ENCODE results near the gene MAL.
"Not testable (repeated sequence)": the region's sequence is repeated elsewhere in the genome, so short reads cannot be mapped to it uniquely, and the experiment has no call there.

The MAL gene

DNA sequence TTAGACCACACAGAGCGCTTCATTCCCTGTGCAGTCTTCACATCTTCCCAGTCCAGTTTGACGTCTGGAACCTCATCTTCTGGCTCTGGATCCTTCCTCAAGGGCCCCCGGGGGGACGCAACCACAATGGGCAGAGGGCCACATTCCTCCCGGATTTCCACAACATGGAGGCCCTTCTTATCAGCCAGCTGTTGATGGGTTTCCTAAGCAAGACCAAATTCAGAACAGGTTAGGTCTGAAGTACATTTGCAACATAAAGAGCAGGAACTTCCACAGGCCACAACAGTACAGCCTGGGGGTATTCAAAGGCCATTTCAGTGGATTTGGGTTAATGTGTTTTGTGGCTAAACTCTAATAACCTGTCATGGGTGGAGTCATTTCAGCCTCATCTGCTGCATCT is 61.9 kb downstream of the MAL start:
- no peak overlapping the region for H3K4me3 ChIP-seq (ENCODE audit: low read depth, low read length)

DNA sequence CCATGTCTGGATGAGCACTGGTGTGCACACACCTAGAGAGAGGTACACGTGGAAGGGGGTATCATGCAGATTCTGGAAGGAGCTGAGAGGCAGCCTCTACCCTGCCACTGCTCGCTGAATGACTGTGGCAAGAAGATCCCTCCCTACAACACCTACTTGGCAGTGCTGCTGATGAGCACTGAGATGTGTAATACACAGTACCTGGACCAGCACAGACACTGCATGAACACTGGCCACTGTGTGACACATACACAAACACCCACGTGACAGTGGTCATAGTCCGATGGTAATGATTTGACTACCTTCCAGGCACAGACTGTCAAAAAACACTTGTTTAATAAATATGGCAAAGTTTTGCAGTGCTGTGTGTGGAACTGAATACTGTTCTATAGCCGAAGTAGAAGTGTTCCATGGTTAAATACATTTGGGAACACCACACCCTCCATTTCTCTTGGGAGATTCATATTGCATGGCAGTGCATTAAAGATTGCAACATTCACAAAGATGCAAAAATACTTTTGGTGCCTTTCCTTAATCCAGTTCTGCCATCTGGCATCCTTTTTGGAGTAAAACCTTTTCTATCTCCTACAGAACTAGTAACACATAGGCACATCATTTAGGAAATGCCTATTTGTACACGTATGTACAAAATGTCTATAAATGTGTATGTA is 66.5 kb downstream of the MAL start:
- H3K4me3 ChIP-seq (ENCODE audit: low read depth, low read length), result no peak overlapping the region

DNA sequence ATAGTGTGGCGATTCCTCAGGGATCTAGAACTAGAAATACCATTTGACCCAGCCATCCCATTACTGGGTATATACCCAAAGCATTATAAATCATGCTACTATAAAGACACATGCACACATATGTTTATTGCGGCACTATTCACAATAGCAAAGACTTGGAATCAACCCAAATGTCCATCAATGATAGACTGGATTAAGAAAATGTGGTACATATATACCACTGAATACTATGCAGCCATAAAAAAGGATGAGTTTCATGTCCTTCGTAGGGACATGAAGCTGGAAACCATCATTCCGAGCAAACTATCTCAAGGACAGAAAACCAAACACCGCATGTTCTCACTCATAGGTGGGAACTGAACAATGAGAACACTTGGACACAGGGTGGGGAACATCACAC is 72.8 kb downstream of the MAL start:
- H3K4me3 ChIP-seq (ENCODE audit: low read depth, low read length), result not testable (repeated sequence)

DNA sequence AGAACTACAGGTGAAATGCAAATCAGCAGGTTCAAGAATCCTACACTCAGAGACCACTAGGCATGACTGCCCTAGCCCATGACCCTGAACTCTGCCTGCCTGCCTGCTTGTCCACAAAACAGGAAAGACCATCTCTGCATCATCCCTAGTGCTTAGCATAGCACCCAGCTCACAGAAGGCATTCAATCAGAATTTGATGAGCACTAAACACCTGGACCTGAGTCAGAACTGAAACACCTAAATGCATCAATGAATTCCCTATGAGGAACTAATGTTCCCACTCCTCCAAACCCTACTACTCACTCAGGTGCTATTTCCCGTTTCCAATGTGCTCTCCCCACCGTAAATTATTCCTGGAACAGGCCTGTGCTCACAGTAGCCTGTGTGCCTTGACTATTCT is 74.4 kb downstream of the MAL start:
- H3K4me3 ChIP-seq (ENCODE audit: low read depth, low read length), result no peak overlapping the region
